Choroid plexus epithelial cell (primary cell): ENCODE data around the gene ARFIP1.

Experiments used
- DNase-seq: peaks from one replicate; pipeline ENCODE4 v3.0.0-alpha.2; 2010; ENCODE audit warnings: low read depth
- H3K4me3 ChIP-seq: 2 replicates; pipeline ENCODE4 v1.5.1; 2011; ENCODE audit warnings: low read depth, mild to moderate bottlenecking, control low read depth, low read length, moderate library complexity
- CTCF ChIP-seq: conservative IDR thresholded peaks from 2 replicates; pipeline ENCODE4 v1.5.1; 2011; ENCODE audit warnings: low read depth, mild to moderate bottlenecking, control low read depth, inconsistent platforms, low read length, moderate library complexity

The ARFIP1 gene

GRCh38 chr4:152961014-152961772 lies 181.4 kb downstream of the ARFIP1 start:
- TF ChIP-seq CTCF: no peak
- no peak for DNase-seq
- H3K4me3 ChIP-seq: no peak overlapping the region

DNA sequence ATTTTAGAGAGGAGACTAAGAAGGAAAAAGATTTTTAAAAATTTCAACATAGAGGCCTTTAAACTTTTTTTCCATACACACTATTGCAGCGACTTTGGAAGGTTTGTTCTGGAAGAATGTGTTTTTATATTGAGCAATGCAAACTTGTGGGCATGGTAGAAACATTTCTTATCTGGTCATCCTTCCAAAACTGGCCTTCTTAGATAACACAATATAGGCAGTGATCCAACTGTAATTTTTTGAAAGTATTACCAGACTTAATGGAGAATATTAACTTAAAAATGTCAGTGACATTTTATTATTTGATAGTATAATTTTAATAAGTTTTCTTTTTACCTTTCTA lies 182.0 kb downstream of the ARFIP1 start:
- H3K4me3 ChIP-seq: no peak overlapping the region
- peak; percentile 71 for DNase-seq
- no peak for TF ChIP-seq CTCF
